Astrocyte of the spinal cord (primary cell): ENCODE data around the gene SLF1.
"Not testable (repeated sequence)": the region's sequence is repeated elsewhere in the genome, so short reads cannot be mapped to it uniquely, and the experiment has no call there.

Experiments
- DNase-seq: peaks from one replicate; pipeline ENCODE4 v3.0.0; 2011; ENCODE audit warnings: low read depth, low spot score
- H3K4me3 ChIP-seq: 2 replicates; pipeline ENCODE4 v1.5.1; 2011; ENCODE audit warnings: low read depth, mild to moderate bottlenecking, low read length, moderate library complexity
- CTCF ChIP-seq: IDR thresholded peaks from 2 replicates; pipeline ENCODE4 v1.5.1; 2012; ENCODE audit warnings: low read depth, mild to moderate bottlenecking, low read length, inconsistent platforms
- in situ Hi-C: cut with HindIII; loops from 2 replicates; pipeline ENCODE4 v1.10.0; 2017; ENCODE audit warnings: low sequenced_read_pairs

SLF1 gene

GRCh38 chr5:94618493-94619328 is at the start of gene SLF1, which contains the start of gene KIAA0825:
TSS of gene SLF1 (plus strand) at chr5:94618669. CDS start at chr5:94628811, 10,142 bp downstream.
TSS of gene KIAA0825 (minus strand) at chr5:94618604. CDS start at chr5:94537126, 81,478 bp downstream.
- no peak for TF ChIP-seq CTCF
- H3K4me3 ChIP-seq, result peak within 1 kb of the TSS; percentile 85
- DNase-seq, result peak; percentile 92
- in situ Hi-C loops, result no loop called here

- in situ Hi-C loops, result no loop called here
- H3K4me3 ChIP-seq, result no peak overlapping the region
- no peak for TF ChIP-seq CTCF
- DNase-seq, result no peak
Measured at GRCh38 chr5:94571415-94571814, 47.1 kb upstream of the SLF1 start.

GRCh38 chr5:94573349-94573748 is 45.1 kb upstream of the SLF1 start:
- H3K4me3 ChIP-seq, in situ Hi-C loops, DNase-seq: not testable (repeated sequence)

- no peak overlapping the region for H3K4me3 ChIP-seq
- TF ChIP-seq CTCF, result no peak
- in situ Hi-C loops, result no loop called here
Measured at GRCh38 chr5:94575196-94575595, 43.3 kb upstream of the SLF1 start.

GRCh38 chr5:94577466-94578245 is 40.8 kb upstream of the SLF1 start:
- in situ Hi-C loops, result no loop called here
- H3K4me3 ChIP-seq, result no peak overlapping the region
- DNase-seq, result peak; percentile 24
- TF ChIP-seq CTCF, result no peak

More at GRCh38 chr5:94575196-94575595, 43.3 kb upstream of the SLF1 start:
- no peak for DNase-seq

GRCh38 chr5:94595281-94595840 is 23.1 kb upstream of the SLF1 start:
- TF ChIP-seq CTCF, result no peak
- in situ Hi-C loops, result no loop called here
- DNase-seq, result no peak
- H3K4me3 ChIP-seq, result no peak overlapping the region

GRCh38 chr5:94613583-94613982 is 4.9 kb upstream of the SLF1 start:
- peak; percentile 19 for DNase-seq
- peak; percentile 5 for TF ChIP-seq CTCF
- in situ Hi-C loops, result no loop called here
- no peak overlapping the region for H3K4me3 ChIP-seq
